ENCODE measurements around the gene PLEKHM3. TPM values are rescaled to one million over a fixed set of nuclear protein-coding genes. Genes with fewer than 3 reads are reported as not detected.
A peak's percentile ranks its signal among the peaks of the same experiment; 100 is the strongest.

The PLEKHM3 gene
- total and polyA plus RNA-seq, 4 donors: 3.0 to 18.3 (median 5.5) TPM

DNA sequence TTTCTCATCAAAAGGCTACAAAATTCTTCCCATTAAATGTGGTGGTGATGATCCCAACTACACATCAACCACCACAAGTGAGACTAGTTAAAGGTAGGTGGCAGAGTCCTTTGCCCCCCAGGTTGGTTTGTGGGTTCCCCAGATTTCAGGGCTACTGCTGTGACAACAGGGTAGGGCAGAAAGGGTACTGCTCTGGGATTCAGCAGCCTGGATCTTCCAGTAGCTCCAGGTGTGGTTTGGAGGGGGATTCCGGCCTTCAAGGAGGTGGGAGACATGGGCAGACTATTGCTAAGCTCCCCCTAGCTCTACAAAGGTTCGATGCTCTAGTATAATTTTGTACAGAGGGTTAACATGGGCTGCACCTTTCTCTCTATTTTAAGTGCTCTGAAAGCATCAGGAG is 180.7 kb downstream of the PLEKHM3 start:
- Histone ChIP-seq H3K27me3 (ENCODE audit: control insufficient read depth in 4 of 4, insufficient read depth in 4 of 4, low read length in 3 of 4) (no peaks in the 10 kb centered on the region), H3K36me3 (ENCODE audit: control insufficient read depth in 4 of 4, insufficient read depth in 3 of 4, low read depth in 1 of 4, low read length in 3 of 4) (no peaks in the 10 kb centered on the region), H3K9ac (ENCODE audit: low read depth in 1 of 2, low read length in 2 of 2) (peak overlapping the region; percentile 24 to 25), H3K9me3 (ENCODE audit: control insufficient read depth in 4 of 4, low read length in 3 of 4) (no peaks in the 10 kb centered on the region), H3K4me3 (ENCODE audit: low read depth in 1 of 3, low read length in 3 of 3) (no peak overlapping the region), H3K27ac (ENCODE audit: low read depth in 1 of 2, low read length in 2 of 2) (peak overlapping the region; percentile 79 to 87), H3K4me1 (ENCODE audit: control insufficient read depth in 4 of 4, insufficient read depth in 4 of 4, low read length in 3 of 4) (peaks cover 0 to 43% (median 13%) of the 10 kb centered on the region in 4 donors)
- no peak for TF ChIP-seq RXRA (IDR thresholded peaks at IDR 0.05)
- TF ChIP-seq HNF4A (conservative IDR thresholded peaks at IDR 0.05): no peak
- TF ChIP-seq EGR1 (IDR thresholded peaks at IDR 0.05; ENCODE audit: low read depth in 2 of 2): no peak
- TF ChIP-seq FOXA2 (IDR thresholded peaks at IDR 0.05): no peak
- TF ChIP-seq GABPA (IDR thresholded peaks at IDR 0.05 in 1 of 2, conservative IDR thresholded peaks at IDR 0.05 in 1 of 2): no peak
- DNase-seq (ENCODE audit: low spot score): no peak
- 46% methylated on average over 2 of the region's 2 CpGs for WGBS

DNA sequence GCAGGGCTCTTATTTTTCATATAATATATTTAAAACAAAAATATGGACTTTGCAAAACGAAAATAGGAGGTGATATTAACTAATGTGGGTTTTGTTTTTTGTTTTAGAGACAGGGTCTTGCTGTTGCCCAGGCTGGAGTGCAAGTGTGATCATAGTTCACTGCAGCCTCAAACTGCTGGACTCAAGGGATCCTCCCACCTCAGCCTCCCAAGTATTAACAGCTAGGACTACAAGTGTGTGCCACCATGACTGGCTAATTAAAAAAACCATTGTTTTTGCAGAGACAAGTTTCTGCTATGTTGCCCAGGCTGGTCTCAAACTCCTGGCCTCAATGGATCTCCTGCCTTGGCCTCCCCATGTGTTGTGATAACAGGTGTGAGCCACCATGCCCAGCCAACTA is 185.2 kb downstream of the PLEKHM3 start:
- Histone ChIP-seq H3K4me1 (ENCODE audit: control insufficient read depth in 4 of 4, insufficient read depth in 4 of 4, low read length in 3 of 4) (peaks cover 0 to 23% (median 14%) of the 10 kb centered on the region in 4 donors), H3K4me3 (ENCODE audit: low read depth in 1 of 3, low read length in 3 of 3) (no peak overlapping the region), H3K27me3 (ENCODE audit: control insufficient read depth in 4 of 4, insufficient read depth in 4 of 4, low read length in 3 of 4) (no peaks in the 10 kb centered on the region), H3K9me3 (ENCODE audit: control insufficient read depth in 4 of 4, low read length in 3 of 4) (no peaks in the 10 kb centered on the region), H3K9ac (ENCODE audit: low read depth in 1 of 2, low read length in 2 of 2) (no peak overlapping the region), H3K36me3 (ENCODE audit: control insufficient read depth in 4 of 4, insufficient read depth in 3 of 4, low read depth in 1 of 4, low read length in 3 of 4) (no peaks in the 10 kb centered on the region), H3K27ac (ENCODE audit: low read depth in 1 of 2, low read length in 2 of 2) (no peak overlapping the region)
- DNase-seq (ENCODE audit: low spot score): no peak
- no peak for TF ChIP-seq HNF4A (conservative IDR thresholded peaks at IDR 0.05)
- no peak for TF ChIP-seq FOXA1 (IDR thresholded peaks at IDR 0.05)
- no peak for TF ChIP-seq NR2F2 (IDR thresholded peaks at IDR 0.05)
- TF ChIP-seq EGR1 (IDR thresholded peaks at IDR 0.05; ENCODE audit: low read depth in 2 of 2): no peak
- TF ChIP-seq CTCF (IDR thresholded peaks at IDR 0.05; ENCODE audit: low read depth, low read length, missing input control): no peak
- no peak for TF ChIP-seq JUND (IDR thresholded peaks at IDR 0.05)
- TF ChIP-seq SP1 (IDR thresholded peaks at IDR 0.05): no peak
- no peak for TF ChIP-seq TAF1 (conservative IDR thresholded peaks at IDR 0.05)
- TF ChIP-seq ATF3 (IDR thresholded peaks at IDR 0.05): no peak
- TF ChIP-seq ZBTB33 (IDR thresholded peaks at IDR 0.05): no peak
- no peak for TF ChIP-seq GABPA (IDR thresholded peaks at IDR 0.05 in 1 of 2, conservative IDR thresholded peaks at IDR 0.05 in 1 of 2)
- WGBS: 89% methylated on average over 1 of the region's 1 CpG

GRCh38 chr2:207839575-207839974 is 185.8 kb downstream of the PLEKHM3 start:
- H3K27me3 ChIP-seq (ENCODE audit: control insufficient read depth in 4 of 4, insufficient read depth in 4 of 4, low read length in 3 of 4): no peaks in the 10 kb centered on the region
- WGBS: 98% methylated on average over 3 of the region's 3 CpGs
- no peak overlapping the region for H3K27ac ChIP-seq (ENCODE audit: low read depth in 1 of 2, low read length in 2 of 2)
- no peak overlapping the region for H3K4me3 ChIP-seq (ENCODE audit: low read depth in 1 of 3, low read length in 3 of 3)
- no peaks in the 10 kb centered on the region for H3K9me3 ChIP-seq (ENCODE audit: control insufficient read depth in 4 of 4, low read length in 3 of 4)
- H3K9ac ChIP-seq (ENCODE audit: low read depth in 1 of 2, low read length in 2 of 2): no peak overlapping the region
- H3K36me3 ChIP-seq (ENCODE audit: control insufficient read depth in 4 of 4, insufficient read depth in 3 of 4, low read depth in 1 of 4, low read length in 3 of 4): peaks cover 0 to under 1% (median 0%) of the 10 kb centered on the region in 4 donors
- DNase-seq (ENCODE audit: low spot score): no peak
- H3K4me1 ChIP-seq (ENCODE audit: control insufficient read depth in 4 of 4, insufficient read depth in 4 of 4, low read length in 3 of 4): peaks cover 0 to 17% (median 10%) of the 10 kb centered on the region in 4 donors
- TF ChIP-seq CTCF (IDR thresholded peaks at IDR 0.05; ENCODE audit: low read depth, low read length, missing input control) (no peak), RAD21 (IDR thresholded peaks at IDR 0.05) (no peak), ZBTB33 (IDR thresholded peaks at IDR 0.05) (no peak), FOXA1 (IDR thresholded peaks at IDR 0.05) (no peak), RXRA (IDR thresholded peaks at IDR 0.05) (no peak), NR2F2 (IDR thresholded peaks at IDR 0.05) (no peak), FOXA2 (IDR thresholded peaks at IDR 0.05) (no peak), HNF4A (conservative IDR thresholded peaks at IDR 0.05) (no peak)
- TF ChIP-seq, protein P1, sequence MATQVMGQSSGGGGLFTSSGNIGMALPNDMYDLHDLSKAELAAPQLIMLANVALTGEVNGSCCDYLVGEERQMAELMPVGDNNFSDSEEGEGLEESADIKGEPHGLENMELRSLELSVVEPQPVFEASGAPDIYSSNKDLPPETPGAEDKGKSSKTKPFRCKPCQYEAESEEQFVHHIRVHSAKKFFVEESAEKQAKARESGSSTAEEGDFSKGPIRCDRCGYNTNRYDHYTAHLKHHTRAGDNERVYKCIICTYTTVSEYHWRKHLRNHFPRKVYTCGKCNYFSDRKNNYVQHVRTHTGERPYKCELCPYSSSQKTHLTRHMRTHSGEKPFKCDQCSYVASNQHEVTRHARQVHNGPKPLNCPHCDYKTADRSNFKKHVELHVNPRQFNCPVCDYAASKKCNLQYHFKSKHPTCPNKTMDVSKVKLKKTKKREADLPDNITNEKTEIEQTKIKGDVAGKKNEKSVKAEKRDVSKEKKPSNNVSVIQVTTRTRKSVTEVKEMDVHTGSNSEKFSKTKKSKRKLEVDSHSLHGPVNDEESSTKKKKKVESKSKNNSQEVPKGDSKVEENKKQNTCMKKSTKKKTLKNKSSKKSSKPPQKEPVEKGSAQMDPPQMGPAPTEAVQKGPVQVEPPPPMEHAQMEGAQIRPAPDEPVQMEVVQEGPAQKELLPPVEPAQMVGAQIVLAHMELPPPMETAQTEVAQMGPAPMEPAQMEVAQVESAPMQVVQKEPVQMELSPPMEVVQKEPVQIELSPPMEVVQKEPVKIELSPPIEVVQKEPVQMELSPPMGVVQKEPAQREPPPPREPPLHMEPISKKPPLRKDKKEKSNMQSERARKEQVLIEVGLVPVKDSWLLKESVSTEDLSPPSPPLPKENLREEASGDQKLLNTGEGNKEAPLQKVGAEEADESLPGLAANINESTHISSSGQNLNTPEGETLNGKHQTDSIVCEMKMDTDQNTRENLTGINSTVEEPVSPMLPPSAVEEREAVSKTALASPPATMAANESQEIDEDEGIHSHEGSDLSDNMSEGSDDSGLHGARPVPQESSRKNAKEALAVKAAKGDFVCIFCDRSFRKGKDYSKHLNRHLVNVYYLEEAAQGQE (IDR thresholded peaks at IDR 0.05): no peak

Data from liver (tissue), 9 donors.